BE2C (cell line): ENCODE results near the gene SYNDIG1.

ENCODE experiments used
- DNase-seq: peaks from one replicate; pipeline ENCODE4 v3.0.0-alpha.2; 2020
- H3K27me3 ChIP-seq: fragments of 250-450 bp; sonication (Bioruptor Pico); 2 replicates; pipeline ENCODE4 v1.5.1; 2020; ENCODE audit warnings: mild to moderate bottlenecking
- H3K36me3 ChIP-seq: fragments of 250-450 bp; sonication (Bioruptor Pico); 2 replicates; pipeline ENCODE4 v1.5.1; 2020; ENCODE audit warnings: mild to moderate bottlenecking
- H3K4me1 ChIP-seq: fragments of 250-450 bp; sonication (Bioruptor Pico); 2 replicates; pipeline ENCODE4 v1.5.1; 2020
- H3K4me3 ChIP-seq: 2 replicates; pipeline ENCODE4 v1.5.1; 2011; ENCODE audit warnings: low read depth, low read length
- H3K9me3 ChIP-seq: fragments of 250-450 bp; sonication (Bioruptor Pico); 2 replicates; pipeline ENCODE4 v1.5.1; 2020
- TF ChIP-seq, protein P1 (sequence below): IDR thresholded peaks from 2 replicates; pipeline ENCODE4 v1.5.1; 2012; ENCODE audit warnings: mild to moderate bottlenecking, low read depth, low read length

SYNDIG1 gene

DNA sequence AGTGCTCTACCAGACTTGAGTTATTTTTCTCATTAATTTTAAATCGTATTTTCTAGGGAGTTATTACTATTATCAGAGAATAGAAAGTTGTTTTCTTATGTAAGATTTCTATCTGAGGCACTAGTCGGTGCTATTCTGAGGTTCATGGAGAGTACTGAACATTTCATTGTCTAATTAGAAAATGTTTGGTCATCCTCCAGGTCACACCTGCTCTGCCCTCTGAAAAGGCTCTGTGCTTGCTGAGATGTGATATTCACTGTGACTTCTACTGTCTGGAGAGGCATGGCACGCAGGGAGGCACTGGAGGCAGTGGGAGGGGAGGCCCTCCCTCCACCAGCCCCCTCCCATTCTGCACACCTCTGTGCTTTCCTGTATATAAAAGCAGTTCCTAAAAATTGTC lies 3.0 kb downstream of the SYNDIG1 start:
- Histone ChIP-seq H3K4me1 (no peaks in the 10 kb centered on the region), H3K27me3 (peaks cover 44% of the 10 kb centered on the region), H3K4me3 (no peak overlapping the region), H3K36me3 (no peaks in the 10 kb centered on the region), H3K9me3 (no peaks in the 10 kb centered on the region)
- TF ChIP-seq, protein P1, sequence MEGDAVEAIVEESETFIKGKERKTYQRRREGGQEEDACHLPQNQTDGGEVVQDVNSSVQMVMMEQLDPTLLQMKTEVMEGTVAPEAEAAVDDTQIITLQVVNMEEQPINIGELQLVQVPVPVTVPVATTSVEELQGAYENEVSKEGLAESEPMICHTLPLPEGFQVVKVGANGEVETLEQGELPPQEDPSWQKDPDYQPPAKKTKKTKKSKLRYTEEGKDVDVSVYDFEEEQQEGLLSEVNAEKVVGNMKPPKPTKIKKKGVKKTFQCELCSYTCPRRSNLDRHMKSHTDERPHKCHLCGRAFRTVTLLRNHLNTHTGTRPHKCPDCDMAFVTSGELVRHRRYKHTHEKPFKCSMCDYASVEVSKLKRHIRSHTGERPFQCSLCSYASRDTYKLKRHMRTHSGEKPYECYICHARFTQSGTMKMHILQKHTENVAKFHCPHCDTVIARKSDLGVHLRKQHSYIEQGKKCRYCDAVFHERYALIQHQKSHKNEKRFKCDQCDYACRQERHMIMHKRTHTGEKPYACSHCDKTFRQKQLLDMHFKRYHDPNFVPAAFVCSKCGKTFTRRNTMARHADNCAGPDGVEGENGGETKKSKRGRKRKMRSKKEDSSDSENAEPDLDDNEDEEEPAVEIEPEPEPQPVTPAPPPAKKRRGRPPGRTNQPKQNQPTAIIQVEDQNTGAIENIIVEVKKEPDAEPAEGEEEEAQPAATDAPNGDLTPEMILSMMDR: no peak
- no peak for DNase-seq

DNA sequence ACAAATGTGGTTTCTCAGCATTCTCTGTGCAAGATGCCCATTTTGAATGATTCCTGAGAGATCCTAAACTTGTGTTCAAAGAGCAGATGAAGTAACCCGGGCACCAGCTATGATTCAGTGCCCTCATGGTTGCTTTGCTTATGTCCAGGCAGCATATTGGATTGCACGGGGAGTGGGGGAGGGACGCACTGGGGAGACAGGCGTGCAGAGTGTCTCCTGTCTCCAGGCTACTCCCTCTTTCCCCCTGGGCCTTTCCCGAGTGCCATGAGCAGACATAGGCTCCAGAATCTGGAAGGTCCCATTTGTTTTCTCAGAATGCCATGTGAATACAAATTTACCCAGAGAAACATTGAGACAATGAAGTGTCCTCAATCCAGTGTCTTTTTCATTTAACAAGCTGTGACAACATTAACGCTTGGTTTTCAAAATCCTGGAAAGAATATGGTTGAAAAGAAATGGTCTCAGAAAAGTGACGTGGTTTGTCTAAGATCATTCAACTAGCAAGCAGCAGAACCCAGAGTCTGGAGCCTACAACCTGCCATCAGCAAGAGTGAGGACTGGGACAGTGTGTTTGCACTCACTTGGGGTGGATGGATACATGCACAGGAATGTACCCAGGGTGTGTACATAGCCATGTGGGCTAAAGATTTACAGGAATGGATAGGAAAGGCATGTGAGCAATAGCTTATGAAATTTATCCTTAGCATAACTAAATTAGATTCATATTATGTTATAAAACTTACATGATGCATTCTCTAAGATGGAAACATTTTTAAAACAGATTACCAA lies 4.2 kb downstream of the SYNDIG1 start:
- H3K4me3 ChIP-seq: no peak overlapping the region
- no peaks in the 10 kb centered on the region for H3K9me3 ChIP-seq
- H3K27me3 ChIP-seq: peaks cover 35% of the 10 kb centered on the region
- DNase-seq: no peak
- H3K36me3 ChIP-seq: no peaks in the 10 kb centered on the region
- TF ChIP-seq, protein P1: no peak
- H3K4me1 ChIP-seq: no peaks in the 10 kb centered on the region

GRCh38 chr20:24477831-24478547 lies 8.6 kb downstream of the SYNDIG1 start:
- H3K4me3 ChIP-seq: no peak overlapping the region
- H3K36me3 ChIP-seq: no peaks in the 10 kb centered on the region
- no peaks in the 10 kb centered on the region for H3K9me3 ChIP-seq
- H3K27me3 ChIP-seq: no peaks in the 10 kb centered on the region
- TF ChIP-seq, protein P1: no peak
- DNase-seq: no peak
- H3K4me1 ChIP-seq: no peaks in the 10 kb centered on the region

- H3K36me3 ChIP-seq: no peaks in the 10 kb centered on the region
Measured at GRCh38 chr20:24478584-24478983, 9.2 kb downstream of the SYNDIG1 start.

GRCh38 chr20:24479106-24479505 lies 9.7 kb downstream of the SYNDIG1 start:
- no peak for DNase-seq
- Histone ChIP-seq H3K9me3 (no peaks in the 10 kb centered on the region), H3K27me3 (no peaks in the 10 kb centered on the region)

More at GRCh38 chr20:24478584-24478983, 9.2 kb downstream of the SYNDIG1 start:
- H3K9me3 ChIP-seq: no peaks in the 10 kb centered on the region
- no peak overlapping the region for H3K4me3 ChIP-seq
- H3K27me3 ChIP-seq: no peaks in the 10 kb centered on the region
- no peak for DNase-seq
- TF ChIP-seq, protein P1: no peak
- no peaks in the 10 kb centered on the region for H3K4me1 ChIP-seq

More at GRCh38 chr20:24479106-24479505, 9.7 kb downstream of the SYNDIG1 start:
- TF ChIP-seq, protein P1: no peak
- no peak overlapping the region for H3K4me3 ChIP-seq
- H3K4me1 ChIP-seq: no peaks in the 10 kb centered on the region
- no peaks in the 10 kb centered on the region for H3K36me3 ChIP-seq
